Thyroid gland (tissue), 4 donors: ENCODE results near the gene NOS1AP. TPM values are rescaled to one million over a fixed set of nuclear protein-coding genes. Genes with fewer than 3 reads are reported as not detected.

Source experiments
- DNase-seq, 2 donors: peaks; one replicate each; pipeline ENCODE4 v3.0.0-alpha.2; 2019
- H3K27ac ChIP-seq, 3 donors: fragments of 200-600 bp; sonication (generic); 1 replicate in 2 of 3; 2 replicates in 1 of 3; pipeline ENCODE4 v1.5.1; 2016 to 2019; ENCODE audit warnings: mild to moderate bottlenecking in 1 of 3, moderate library complexity in 1 of 3
- H3K27me3 ChIP-seq: fragments of 200-600 bp; sonication (generic); one replicate; pipeline ENCODE4 v1.5.1; 2019
- H3K36me3 ChIP-seq, 2 donors: fragments of 200-600 bp; sonication (generic); one replicate each; pipeline ENCODE4 v1.5.1; 2016 to 2019
- H3K4me1 ChIP-seq, 2 donors: fragments of 200-600 bp; sonication (generic); one replicate each; pipeline ENCODE4 v1.5.1; 2017 to 2019
- H3K4me3 ChIP-seq, 3 donors: fragments of 200-600 bp; sonication (generic); replicated peaks in 1 of 3; 1 replicate in 2 of 3; 2 replicates in 1 of 3; pipeline ENCODE4 v1.5.1; 2016; ENCODE audit warnings: mild to moderate bottlenecking in 1 of 3
- H3K9me3 ChIP-seq: fragments of 200-600 bp; sonication (generic); one replicate; pipeline ENCODE4 v1.5.1; 2017
- POLR2A ChIP-seq, 2 donors: fragments of 450-650 bp; IDR thresholded peaks; one replicate each; pipeline ENCODE4 v1.6.1; 2017; ENCODE audit warnings: antibody characterized with exemption in 2 of 2, mild to moderate bottlenecking in 2 of 2, moderate library complexity in 1 of 2
- WGBS, 2 donors: methylation state at CpG; one replicate each; pipeline ENCODE4 v1.1.5; 2017; 5-methylcytosine and 5-hydroxymethylcytosine counted together
- intact Hi-C: fragments of 100-400 bp; cut with DNase I; formaldehyde crosslinking; loops from one replicate; pipeline ENCODE4 v1.15.1; 2023
- total RNA-seq, 4 donors: library from RNA; depleted of rRNA; stranded (reverse); fragments of >200 nt; gene quantifications; one replicate each; pipeline ENCODE4 v1.2.3, GENCODE V29; 2016
- TF ChIP-seq, protein P1 (sequence below), 6 experiments: fragments of 200-600 bp in 3 of 6; fragments of 450-650 bp in 3 of 6; sonication (generic) in 3 of 6; IDR thresholded peaks; one replicate each; pipeline ENCODE4 v1.5.1; 2016 to 2019; ENCODE audit warnings: antibody characterized with exemption in 6 of 6, mild to moderate bottlenecking in 2 of 6, inconsistent platforms in 1 of 6, moderate library complexity in 1 of 6

Gene NOS1AP
- total RNA-seq, 4 donors from 2014 or later: 0.40 to 2.2 (median 0.54) TPM

DNA sequence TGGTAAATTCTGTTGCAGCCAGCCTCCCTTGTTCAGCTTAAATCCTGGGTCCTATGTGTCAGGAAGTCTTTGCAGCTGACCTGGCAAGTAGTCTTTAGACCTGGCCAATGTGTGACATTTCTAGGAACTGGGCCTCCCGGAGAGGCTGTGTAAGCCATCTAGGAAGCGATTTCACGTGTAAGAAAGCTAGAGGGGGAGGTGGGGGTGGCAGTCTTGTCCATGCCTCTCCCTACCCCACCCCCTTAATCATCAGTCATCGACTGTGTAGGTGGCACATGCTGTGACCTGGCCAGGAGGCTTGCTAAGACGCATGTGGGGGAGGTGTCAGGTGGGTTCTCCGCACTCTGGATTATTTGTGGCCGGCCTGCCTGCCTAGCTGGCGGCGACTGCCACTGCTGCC, 320.5 kb downstream of the NOS1AP start:
- 75 to 76% methylated on average over 7 to 9 of the region's 9 CpGs for WGBS, 2 donors
- no peak for DNase-seq
- TF ChIP-seq POLR2A (IDR thresholded peaks at IDR 0.05): no peak
- TF ChIP-seq, protein P1, sequence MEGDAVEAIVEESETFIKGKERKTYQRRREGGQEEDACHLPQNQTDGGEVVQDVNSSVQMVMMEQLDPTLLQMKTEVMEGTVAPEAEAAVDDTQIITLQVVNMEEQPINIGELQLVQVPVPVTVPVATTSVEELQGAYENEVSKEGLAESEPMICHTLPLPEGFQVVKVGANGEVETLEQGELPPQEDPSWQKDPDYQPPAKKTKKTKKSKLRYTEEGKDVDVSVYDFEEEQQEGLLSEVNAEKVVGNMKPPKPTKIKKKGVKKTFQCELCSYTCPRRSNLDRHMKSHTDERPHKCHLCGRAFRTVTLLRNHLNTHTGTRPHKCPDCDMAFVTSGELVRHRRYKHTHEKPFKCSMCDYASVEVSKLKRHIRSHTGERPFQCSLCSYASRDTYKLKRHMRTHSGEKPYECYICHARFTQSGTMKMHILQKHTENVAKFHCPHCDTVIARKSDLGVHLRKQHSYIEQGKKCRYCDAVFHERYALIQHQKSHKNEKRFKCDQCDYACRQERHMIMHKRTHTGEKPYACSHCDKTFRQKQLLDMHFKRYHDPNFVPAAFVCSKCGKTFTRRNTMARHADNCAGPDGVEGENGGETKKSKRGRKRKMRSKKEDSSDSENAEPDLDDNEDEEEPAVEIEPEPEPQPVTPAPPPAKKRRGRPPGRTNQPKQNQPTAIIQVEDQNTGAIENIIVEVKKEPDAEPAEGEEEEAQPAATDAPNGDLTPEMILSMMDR (IDR thresholded peaks at IDR 0.05): no peak

DNA sequence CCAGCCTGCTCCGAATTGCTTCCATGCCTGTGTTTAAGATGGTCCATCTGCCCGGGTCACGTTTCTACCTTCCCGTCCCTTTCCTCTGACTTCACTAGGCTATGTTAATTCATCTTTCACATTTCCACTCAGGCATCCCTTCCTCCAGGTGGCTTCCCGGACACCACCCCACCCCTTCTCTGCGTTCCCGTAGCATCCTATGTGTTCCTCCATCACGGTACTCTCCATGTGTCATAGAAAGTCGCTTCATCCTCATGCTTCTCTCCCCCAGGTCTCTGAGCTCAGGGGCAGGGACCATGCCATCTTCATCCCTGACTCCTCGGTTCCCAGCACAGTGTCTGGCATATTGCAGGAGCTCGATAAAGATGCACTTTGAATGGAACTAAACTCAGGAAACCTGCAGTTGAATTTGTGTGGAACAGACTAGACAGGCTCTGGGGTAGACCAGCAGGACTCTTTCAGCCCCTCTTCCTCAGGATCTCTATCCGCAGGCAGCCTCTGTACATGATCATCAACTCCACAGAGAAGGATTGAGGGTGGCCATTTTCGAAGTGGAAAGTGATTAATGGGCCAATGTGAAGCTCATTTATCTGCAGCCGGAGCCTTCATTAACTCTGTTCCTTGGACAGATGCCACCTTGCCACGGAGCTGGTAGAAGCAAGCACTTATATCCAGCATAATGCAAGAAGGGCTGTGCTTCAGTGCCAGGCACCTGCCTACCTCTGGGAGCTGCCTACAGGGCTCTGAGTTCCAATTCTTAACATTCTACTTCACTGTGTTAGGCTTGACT, 321.1 kb downstream of the NOS1AP start:
- DNase-seq: no peak
- Histone ChIP-seq H3K27ac (no peak overlapping the region), H3K36me3 (no peaks in the 10 kb centered on the region), H3K4me3 (no peak overlapping the region), H3K27me3 (no peaks in the 10 kb centered on the region), H3K4me1 (no peaks in the 10 kb centered on the region), H3K9me3 (no peaks in the 10 kb centered on the region)
- WGBS, 2 donors: 78 to 84% methylated on average over 15 of the region's 15 CpGs
- no peak for TF ChIP-seq POLR2A (IDR thresholded peaks at IDR 0.05)
- TF ChIP-seq, protein P1 (IDR thresholded peaks at IDR 0.05): no peak
- intact Hi-C loops: loop anchor here (5.0 kb wide), 1 partner anchor 333 kb away; no protein-coding TSS in a partner anchor

More for the DNA sequence above, 320.5 kb downstream of the NOS1AP start:
- no peak overlapping the region for H3K4me3 ChIP-seq
- H3K27ac ChIP-seq: no peak overlapping the region
- H3K4me1 ChIP-seq: no peaks in the 10 kb centered on the region
- no peaks in the 10 kb centered on the region for H3K9me3 ChIP-seq
- no peaks in the 10 kb centered on the region for H3K36me3 ChIP-seq
- intact Hi-C loops: loop anchor here (5.0 kb wide), 1 partner anchor 333 kb away; no protein-coding TSS in a partner anchor
- no peaks in the 10 kb centered on the region for H3K27me3 ChIP-seq

DNA sequence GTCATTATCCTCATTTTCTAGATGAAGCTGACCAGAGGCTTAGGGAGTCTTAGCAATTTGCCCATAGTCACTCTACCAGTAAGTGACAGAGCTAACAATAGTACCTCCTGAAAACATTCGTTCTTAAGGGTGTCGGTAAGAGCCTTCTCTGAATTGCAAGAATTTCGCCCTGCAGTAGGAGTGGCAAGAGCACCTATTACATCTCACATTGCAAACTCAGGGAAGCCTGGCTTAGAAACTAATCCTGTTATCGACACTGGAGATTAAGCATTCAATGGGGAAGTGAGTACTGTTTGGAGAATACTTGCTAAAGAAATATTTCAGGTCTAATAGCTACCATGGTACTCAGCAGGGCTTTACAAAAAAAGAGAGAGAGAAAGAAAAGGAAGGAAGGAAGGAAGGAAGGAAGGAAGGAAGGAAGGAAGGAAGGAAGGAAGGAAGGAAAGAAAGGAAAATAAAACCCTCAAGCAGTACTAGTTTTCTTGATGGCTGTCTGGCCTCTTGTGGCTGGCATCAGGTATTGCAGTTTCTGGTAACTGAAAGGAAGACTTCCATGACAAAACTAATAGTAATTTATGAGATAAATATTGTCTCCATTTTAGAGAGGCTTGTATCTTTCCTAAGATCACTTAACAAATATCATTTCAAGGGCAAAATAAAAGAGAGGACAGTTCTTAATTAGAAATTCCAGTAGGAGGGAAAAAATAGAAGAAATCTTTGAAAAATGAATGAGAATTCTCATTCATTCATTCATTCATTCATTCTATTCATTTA, 322.5 kb downstream of the NOS1AP start:
- H3K27ac ChIP-seq: no peak overlapping the region
- H3K4me3 ChIP-seq: no peak overlapping the region
- H3K27me3 ChIP-seq: no peaks in the 10 kb centered on the region
- DNase-seq: peak; percentile 19 to 44
- H3K4me1 ChIP-seq: no peaks in the 10 kb centered on the region
- H3K9me3 ChIP-seq: no peaks in the 10 kb centered on the region
- no peaks in the 10 kb centered on the region for H3K36me3 ChIP-seq
- intact Hi-C loops: loop anchor here (5.0 kb wide), 1 partner anchor 335 kb away; no protein-coding TSS in a partner anchor
- no peak for TF ChIP-seq POLR2A (IDR thresholded peaks at IDR 0.05)
- TF ChIP-seq, protein P1 (IDR thresholded peaks at IDR 0.05): peak; percentile 50 to 88 (median 67)
- WGBS, 2 donors: 22 to 26% methylated on average over 4 of the region's 4 CpGs

DNA sequence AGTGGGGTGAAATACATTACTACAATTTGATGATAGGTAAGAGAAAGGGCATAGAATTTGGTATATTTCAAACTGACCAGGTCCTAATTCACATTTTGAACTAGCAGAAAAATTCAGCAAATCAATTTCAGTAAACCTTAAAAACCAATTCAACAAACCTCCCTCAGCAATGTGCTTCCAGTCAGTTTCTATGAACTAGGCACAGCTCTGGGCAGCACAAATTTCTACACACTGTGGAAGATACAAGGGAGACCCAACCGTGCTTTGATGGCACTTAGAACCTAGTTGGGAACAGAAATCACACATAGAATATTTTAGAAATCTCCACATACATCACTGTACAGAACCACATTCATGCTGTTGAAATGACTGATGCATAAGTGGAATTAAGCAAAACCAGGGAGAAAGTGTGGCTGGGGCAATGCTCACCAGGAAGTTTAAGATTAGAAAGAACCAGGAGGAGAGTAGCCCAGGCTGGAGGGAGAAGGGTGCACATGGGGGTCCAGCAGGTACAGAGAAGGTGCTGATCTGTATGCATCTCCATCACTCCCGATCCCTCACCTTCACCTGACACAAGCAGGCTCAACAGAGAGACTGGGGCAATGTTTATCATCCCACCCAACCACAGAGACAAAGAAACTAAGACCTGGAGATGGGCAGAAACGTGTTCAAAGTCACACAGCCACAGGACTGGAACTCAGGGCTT, 326.9 kb downstream of the NOS1AP start:
- no peaks in the 10 kb centered on the region for H3K27me3 ChIP-seq
- H3K27ac ChIP-seq: no peak overlapping the region
- H3K9me3 ChIP-seq: no peaks in the 10 kb centered on the region
- TF ChIP-seq, protein P1 (IDR thresholded peaks at IDR 0.05): no peak
- no peak for TF ChIP-seq POLR2A (IDR thresholded peaks at IDR 0.05)
- H3K4me1 ChIP-seq: no peaks in the 10 kb centered on the region
- DNase-seq: no peak
- WGBS, 2 donors: 79 to 83% methylated on average over 3 of the region's 3 CpGs
- no peak overlapping the region for H3K4me3 ChIP-seq
- intact Hi-C loops: no loop called here
- H3K36me3 ChIP-seq: no peaks in the 10 kb centered on the region
